MCF 10A (cell line): ENCODE measurements around the gene TMEM151B. TPM values are rescaled to one million over a fixed set of nuclear protein-coding genes. Genes with fewer than 3 reads are reported as not detected.

ENCODE experiments used
- BruUV-seq: library from RNA; stranded (reverse); fragments of 400-500 nt; replicated peaks from 2 replicates; lab custom pipeline; 2021; lab: Mats Ljungman, UMichigan
- CTCF ChIA-PET: fragments of 300-600 bp; sonication (Branson Sonifier 250); formaldehyde crosslinking; extraction: SDS; loops from one replicate; lab custom pipeline; 2021; ENCODE audit warnings: antibody characterized with exemption, inconsistent platforms; lab: Yijun Ruan, JAX
- POLR2A ChIA-PET: fragments of 300-600, 350-650 bp; sonication (Branson Sonifier 250); formaldehyde crosslinking; extraction: SDS; loops from one replicate; lab custom pipeline; 2020; ENCODE audit warnings: antibody characterized with exemption, inconsistent platforms; lab: Yijun Ruan, JAX
- DNase-seq: peaks from one replicate; pipeline ENCODE4 v3.0.0-alpha.2; 2018; ENCODE audit not compliant: unreplicated experiment
- H3K27ac Mint-ChIP-seq: one replicate; pipeline ENCODE4 v1.8.0; 2022; ENCODE audit warnings: mild to moderate bottlenecking, low read depth, mixed read lengths; ENCODE audit not compliant: unreplicated experiment
- H3K27me3 Mint-ChIP-seq: one replicate; pipeline ENCODE4 v1.8.0; 2022; ENCODE audit warnings: mixed read lengths; ENCODE audit not compliant: insufficient read depth, unreplicated experiment
- H3K36me3 Mint-ChIP-seq: one replicate; pipeline ENCODE4 v1.8.0; 2022; ENCODE audit warnings: mild to moderate bottlenecking, moderate library complexity, mixed read lengths; ENCODE audit not compliant: insufficient read depth, unreplicated experiment
- H3K4me1 Mint-ChIP-seq: one replicate; pipeline ENCODE4 v1.8.0; 2022; ENCODE audit warnings: mixed read lengths; ENCODE audit not compliant: insufficient read depth, unreplicated experiment
- H3K4me3 Mint-ChIP-seq: one replicate; pipeline ENCODE4 v1.8.0; 2022; ENCODE audit warnings: mild to moderate bottlenecking, moderate library complexity, mixed read lengths; ENCODE audit not compliant: unreplicated experiment
- H3K9me3 Mint-ChIP-seq: one replicate; pipeline ENCODE4 v1.8.0; 2022; ENCODE audit warnings: mixed read lengths; ENCODE audit not compliant: unreplicated experiment
- CTCF ChIP-seq: fragments of 200-600 bp; IDR thresholded peaks from one replicate; pipeline ENCODE4 v1.8.0; 2022; ENCODE audit warnings: antibody characterized with exemption, mild to moderate bottlenecking; ENCODE audit not compliant: unreplicated experiment
- intact Hi-C: fragments of 100-400 bp; cut with micrococcal nuclease; formaldehyde crosslinking; loops from 2 replicates; pipeline ENCODE4 v1.14.1; 2022
- total RNA-seq: library from RNA; stranded (reverse); gene quantifications from 2 replicates; pipeline ENCODE4 v1.2.3, GENCODE V29; 2022

The TMEM151B gene
- total RNA-seq, 1 experiment from 2014 or later = not detected

GRCh38 chr6:44300292-44300823 is 30.1 kb downstream of the TMEM151B start:
- H3K4me1 Mint-ChIP-seq = peaks cover 4% of the 10 kb centered on the region
- no peak for TF ChIP-seq CTCF
- H3K27me3 Mint-ChIP-seq = peaks cover 18% of the 10 kb centered on the region
- no peak for DNase-seq
- CTCF ChIA-PET = interaction anchor here (0.6 kb wide), 1 partner anchor 34 kb away, joined by 3 read pairs; no protein-coding TSS in a partner anchor
- H3K27ac Mint-ChIP-seq = peak overlapping the region; percentile 22
- POLR2A ChIA-PET = interaction anchor here (0.6 kb wide), 1 partner anchor 12 kb away, joined by 4 read pairs; no protein-coding TSS in a partner anchor
- H3K4me3 Mint-ChIP-seq = no peak overlapping the region
- TSS peak; percentile 23 for BruUV-seq
- no peaks in the 10 kb centered on the region for H3K9me3 Mint-ChIP-seq
- H3K36me3 Mint-ChIP-seq = peaks cover 35% of the 10 kb centered on the region
- intact Hi-C loops = no loop called here

- Mint-ChIP-seq H3K27me3 (peaks cover 11% of the 10 kb centered on the region), H3K4me3 (no peak overlapping the region), H3K9me3 (no peaks in the 10 kb centered on the region), H3K36me3 (peaks cover 35% of the 10 kb centered on the region), H3K27ac (peak overlapping the region; percentile 22), H3K4me1 (peaks cover 4% of the 10 kb centered on the region)
- TF ChIP-seq CTCF = no peak
- no TSS peak for BruUV-seq
- DNase-seq = no peak
- CTCF ChIA-PET = interaction anchor here (0.6 to 1.4 kb wide), 2 partner anchors 11 to 33 kb away, joined by 3 to 4 read pairs; partner anchors contain the start of gene AARS2
- intact Hi-C loops = no loop called here
- POLR2A ChIA-PET = no interaction called here
Observed at GRCh38 chr6:44301106-44301505, 30.9 kb downstream of the TMEM151B start.

GRCh38 chr6:44301782-44302564 is 31.7 kb downstream of the TMEM151B start:
- POLR2A ChIA-PET = interaction anchor here (0.6 to 0.7 kb wide), 3 partner anchors 21 to 556 kb away, joined by 3 to 5 read pairs (median 3); no protein-coding TSS in a partner anchor
- TF ChIP-seq CTCF = no peak
- Mint-ChIP-seq H3K4me1 (peaks cover 4% of the 10 kb centered on the region), H3K27ac (no peak overlapping the region), H3K27me3 (peaks cover 2% of the 10 kb centered on the region), H3K9me3 (no peaks in the 10 kb centered on the region), H3K4me3 (no peak overlapping the region), H3K36me3 (peaks cover 38% of the 10 kb centered on the region)
- CTCF ChIA-PET = interaction anchor here (1.2 to 1.4 kb wide), 2 partner anchors 11 to 31 kb away, joined by 3 to 4 read pairs; partner anchors contain the start of gene AARS2
- no TSS peak for BruUV-seq
- DNase-seq = no peak
- intact Hi-C loops = no loop called here

DNA sequence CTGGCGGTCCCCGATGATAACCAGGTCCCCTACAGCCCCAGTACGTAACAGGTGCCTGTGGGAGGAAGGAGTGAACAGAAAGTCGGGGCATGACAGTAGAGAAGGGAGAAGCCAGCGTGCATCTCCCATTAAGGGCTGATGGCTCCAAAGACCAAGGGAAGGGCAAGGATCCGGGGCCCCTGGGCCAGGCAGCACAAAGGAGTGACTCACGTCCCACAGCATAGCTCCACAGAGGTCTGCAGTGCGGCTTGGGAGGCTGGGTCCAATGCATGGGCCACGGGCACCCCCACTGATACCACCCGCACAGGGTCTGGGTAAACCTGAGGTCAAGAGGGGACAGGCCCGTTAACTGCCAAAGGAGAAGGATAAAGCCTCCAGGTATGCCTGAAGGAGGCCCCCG is 32.6 kb downstream of the TMEM151B start:
- H3K4me3 Mint-ChIP-seq = no peak overlapping the region
- no peaks in the 10 kb centered on the region for H3K27me3 Mint-ChIP-seq
- H3K27ac Mint-ChIP-seq = no peak overlapping the region
- BruUV-seq = no TSS peak
- H3K4me1 Mint-ChIP-seq = peaks cover 3% of the 10 kb centered on the region
- H3K9me3 Mint-ChIP-seq = no peaks in the 10 kb centered on the region
- no peak for TF ChIP-seq CTCF
- DNase-seq = no peak
- H3K36me3 Mint-ChIP-seq = peaks cover 39% of the 10 kb centered on the region
- intact Hi-C loops = no loop called here
- ChIA-PET POLR2A (interaction anchor here (0.7 kb wide), 1 partner anchor 22 kb away, joined by 3 read pairs; no protein-coding TSS in a partner anchor), CTCF (interaction anchor here (1.1 to 1.2 kb wide), 2 partner anchors 10 to 30 kb away, joined by 3 to 7 read pairs; partner anchors contain the start of gene AARS2)
